Upper lobe of right lung (tissue), 1 donor: Measurements from ENCODE around the gene AKIRIN2. TPM values are rescaled to one million over a fixed set of nuclear protein-coding genes. Genes with fewer than 3 reads are reported as not detected.

Experiments
- ATAC-seq: fragments of 200-7000 bp; cut with Tn5 transposase; one replicate; pipeline ENCODE4 v1.9.1; 2020; ENCODE audit warnings: mild to moderate bottlenecking, moderate library complexity
- DNase-seq: peaks from one replicate; pipeline ENCODE4 v3.0.0-alpha.2; 2020
- H3K27ac ChIP-seq: fragments of 200-600 bp; one replicate; pipeline ENCODE4 v1.8.0; 2022
- H3K27me3 ChIP-seq: fragments of 200-600 bp; one replicate; pipeline ENCODE4 v1.8.0; 2022; ENCODE audit warnings: mild to moderate bottlenecking
- H3K36me3 ChIP-seq: fragments of 200-600 bp; one replicate; pipeline ENCODE4 v1.8.0; 2022
- H3K4me1 ChIP-seq: fragments of 200-600 bp; one replicate; pipeline ENCODE4 v1.8.0; 2022
- H3K4me3 ChIP-seq: fragments of 200-600 bp; one replicate; pipeline ENCODE4 v1.8.0; 2022; ENCODE audit warnings: mild to moderate bottlenecking
- H3K9me3 ChIP-seq: fragments of 200-600 bp; one replicate; pipeline ENCODE4 v1.8.0; 2022
- intact Hi-C: fragments of 100-400 bp; cut with DNase I; formaldehyde crosslinking; loops from one replicate; pipeline ENCODE4 v1.11.0; 2022
- long read RNA-seq: library from polyadenylated mRNA; unstranded; transcript quantifications from one replicate; pipeline ENCODE4 v2.0.0, GENCODE V29; 2021
- total RNA-seq: library from RNA; stranded (reverse); fragmentation: NEBNext Ultra II Directional; extraction: Animal tissue kit (Norgen Biotek cat#: 25700); gene quantifications from one replicate; pipeline ENCODE4 v1.2.1, GENCODE V29; 2021
- TF ChIP-seq, protein P1 (sequence below): fragments of 200-600 bp; IDR thresholded peaks from one replicate; pipeline ENCODE4 v1.8.0; 2022; ENCODE audit warnings: antibody characterized with exemption
- donor health status: DM: no; HTN: yes; CAD: no; lungs with severe emphysema.

The AKIRIN2 gene
- total RNA-seq: 56.6 TPM
- long read RNA-seq, transcript AKIRIN2-201 (5 exons, 1,662 nt): major isoform, 83 of 96 reads
- long read RNA-seq, partial matches to known transcripts: 2 of 96 reads
- long read RNA-seq, other reads (novel, unspliced or antisense): 11 of 96 reads

GRCh38 chr6:87701676-87702588 is at the start of gene AKIRIN2:
AKIRIN2 (minus strand) TSS chr6:87702233; CDS start chr6:87701684, 549 bp downstream.
- ATAC-seq (peak; percentile 94), DNase-seq (peak; percentile 97)
- no peaks in the 10 kb centered on the region for H3K27me3 ChIP-seq
- TF ChIP-seq, protein P1, sequence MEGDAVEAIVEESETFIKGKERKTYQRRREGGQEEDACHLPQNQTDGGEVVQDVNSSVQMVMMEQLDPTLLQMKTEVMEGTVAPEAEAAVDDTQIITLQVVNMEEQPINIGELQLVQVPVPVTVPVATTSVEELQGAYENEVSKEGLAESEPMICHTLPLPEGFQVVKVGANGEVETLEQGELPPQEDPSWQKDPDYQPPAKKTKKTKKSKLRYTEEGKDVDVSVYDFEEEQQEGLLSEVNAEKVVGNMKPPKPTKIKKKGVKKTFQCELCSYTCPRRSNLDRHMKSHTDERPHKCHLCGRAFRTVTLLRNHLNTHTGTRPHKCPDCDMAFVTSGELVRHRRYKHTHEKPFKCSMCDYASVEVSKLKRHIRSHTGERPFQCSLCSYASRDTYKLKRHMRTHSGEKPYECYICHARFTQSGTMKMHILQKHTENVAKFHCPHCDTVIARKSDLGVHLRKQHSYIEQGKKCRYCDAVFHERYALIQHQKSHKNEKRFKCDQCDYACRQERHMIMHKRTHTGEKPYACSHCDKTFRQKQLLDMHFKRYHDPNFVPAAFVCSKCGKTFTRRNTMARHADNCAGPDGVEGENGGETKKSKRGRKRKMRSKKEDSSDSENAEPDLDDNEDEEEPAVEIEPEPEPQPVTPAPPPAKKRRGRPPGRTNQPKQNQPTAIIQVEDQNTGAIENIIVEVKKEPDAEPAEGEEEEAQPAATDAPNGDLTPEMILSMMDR: no peak
- intact Hi-C loops: no loop called here
- H3K36me3 ChIP-seq: no peaks in the 10 kb centered on the region
- H3K4me1 ChIP-seq: peaks cover 26% of the 10 kb centered on the region
- peak within 1 kb of the TSS; percentile 95 for H3K4me3 ChIP-seq
- no peaks in the 10 kb centered on the region for H3K9me3 ChIP-seq
- peak within 1 kb of the TSS; percentile 99 for H3K27ac ChIP-seq

- intact Hi-C loops: no loop called here
- Histone ChIP-seq H3K4me3 (no peak overlapping the region), H3K4me1 (no peaks in the 10 kb centered on the region), H3K27me3 (no peaks in the 10 kb centered on the region), H3K36me3 (no peaks in the 10 kb centered on the region), H3K27ac (no peak overlapping the region), H3K9me3 (no peaks in the 10 kb centered on the region)
- ATAC-seq (peak; percentile 71), DNase-seq (no peak)
- TF ChIP-seq, protein P1: no peak
Measured at GRCh38 chr6:87747646-87748045, 45.6 kb upstream of the AKIRIN2 start.

- Histone ChIP-seq H3K4me1 (no peaks in the 10 kb centered on the region), H3K4me3 (no peak overlapping the region), H3K27ac (no peak overlapping the region), H3K27me3 (no peaks in the 10 kb centered on the region), H3K9me3 (no peaks in the 10 kb centered on the region), H3K36me3 (no peaks in the 10 kb centered on the region)
- ATAC-seq: no peak
- intact Hi-C loops: no loop called here
- no peak for DNase-seq
- TF ChIP-seq, protein P1: no peak
Measured at GRCh38 chr6:87745966-87746721, 44.1 kb upstream of the AKIRIN2 start.

DNA sequence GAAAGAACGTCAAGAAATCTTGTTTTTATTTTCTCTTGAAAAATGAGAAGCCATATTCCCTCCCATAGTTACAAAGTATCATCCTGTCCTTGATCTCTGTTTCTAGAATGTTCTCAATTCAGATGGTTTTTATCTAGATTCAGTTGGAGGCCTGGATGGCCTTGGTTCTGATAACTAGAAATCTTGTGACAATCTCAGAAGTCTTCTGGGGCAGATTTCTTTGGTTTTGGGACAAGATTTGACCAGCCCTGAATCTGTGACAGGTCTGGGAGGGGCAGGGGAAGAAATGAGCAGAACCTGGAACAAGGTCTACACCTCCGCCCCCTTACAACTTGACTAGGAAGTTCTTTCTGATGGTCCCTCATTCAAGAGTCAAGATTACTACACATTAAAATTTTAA is 41.4 kb upstream of the AKIRIN2 start:
- Histone ChIP-seq H3K36me3 (no peaks in the 10 kb centered on the region), H3K27ac (no peak overlapping the region), H3K27me3 (no peaks in the 10 kb centered on the region), H3K9me3 (no peaks in the 10 kb centered on the region), H3K4me1 (no peaks in the 10 kb centered on the region), H3K4me3 (no peak overlapping the region)
- DNase-seq (no peak), ATAC-seq (no peak)
- intact Hi-C loops: no loop called here
- TF ChIP-seq, protein P1: no peak

- intact Hi-C loops: no loop called here
- Histone ChIP-seq H3K4me3 (no peak overlapping the region), H3K27ac (no peak overlapping the region), H3K27me3 (no peaks in the 10 kb centered on the region), H3K4me1 (no peaks in the 10 kb centered on the region), H3K36me3 (no peaks in the 10 kb centered on the region), H3K9me3 (no peaks in the 10 kb centered on the region)
- TF ChIP-seq, protein P1: no peak
- DNase-seq (no peak), ATAC-seq (peak; percentile 79)
Measured at GRCh38 chr6:87742106-87742505, 40.1 kb upstream of the AKIRIN2 start.
